Measurements from ENCODE around the gene ZNF688.

GRCh38 chr16:30528799-30529457 is 42.6 kb downstream of the ZNF688 start:
- TF ChIP-seq ZFP3 (CRISPR knock-in tag; IDR thresholded peaks at IDR 0.05) (no peak), TOX (CRISPR knock-in tag; IDR thresholded peaks at IDR 0.05; ENCODE audit: borderline replicate concordance) (no peak), PATZ1 (CRISPR knock-in tag; IDR thresholded peaks at IDR 0.05; ENCODE audit: borderline replicate concordance) (no peak), ZFP30 (CRISPR knock-in tag; IDR thresholded peaks at IDR 0.05) (no peak), RARB (CRISPR knock-in tag; IDR thresholded peaks at IDR 0.05) (no peak), ZNF8 (CRISPR knock-in tag; IDR thresholded peaks at IDR 0.05) (no peak), POU6F1 (CRISPR knock-in tag; IDR thresholded peaks at IDR 0.05; ENCODE audit: borderline replicate concordance, low read depth) (no peak), CREB5 (CRISPR knock-in tag; IDR thresholded peaks at IDR 0.05; ENCODE audit: low read depth) (no peak)
